Colon (tissue), 2 donors: ENCODE results near the gene ZNF469.

Experiments used
- FAIRE-seq: peaks from 2 replicates; lab custom pipeline; 2012; peaks lifted over from hg19 to GRCh38; lab: Jason Lieb, UNC
- donor health status: control.
- donor health status: control.

Gene ZNF469

DNA sequence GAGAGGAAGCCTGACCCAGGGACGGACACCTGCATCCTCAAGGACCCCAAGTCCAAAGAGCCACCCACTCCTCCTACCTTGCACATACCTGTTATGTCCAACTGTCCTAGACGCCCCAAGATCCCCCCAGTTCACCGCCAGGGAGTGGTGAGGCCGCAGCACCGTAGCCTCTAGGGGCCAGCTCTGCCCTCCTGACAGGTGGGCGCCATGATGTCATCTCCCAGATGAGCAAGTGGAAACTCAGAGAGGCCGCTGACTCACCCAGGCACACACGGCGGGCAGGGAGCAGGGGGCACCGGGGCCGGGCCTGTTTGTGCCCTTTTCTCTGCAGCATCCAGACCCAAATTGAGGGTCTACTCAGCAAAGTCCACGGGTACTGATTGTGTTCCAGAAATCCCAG, 4.8 kb upstream of the ZNF469 start:
- FAIRE-seq, result no peak

DNA sequence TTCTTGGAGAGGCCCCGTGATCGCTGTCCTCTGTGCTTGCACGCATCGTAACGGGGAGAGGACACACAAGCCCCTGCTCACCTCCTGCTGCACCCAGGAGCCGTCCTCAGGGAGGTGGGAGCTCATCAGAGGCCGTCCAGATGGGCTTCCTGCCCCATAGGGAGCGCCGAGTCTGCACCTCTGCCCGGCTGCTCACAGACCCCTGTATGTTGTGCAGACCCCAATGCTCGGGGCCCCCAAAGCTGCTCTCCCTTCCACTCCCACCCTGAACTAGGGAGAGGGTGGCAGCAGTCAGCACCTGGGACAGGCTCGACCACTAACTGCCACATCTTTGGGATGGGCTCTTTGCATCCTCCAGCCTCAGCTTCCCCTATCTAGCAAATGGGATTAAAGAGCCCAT, 4.4 kb upstream of the ZNF469 start:
- no peak for FAIRE-seq

DNA sequence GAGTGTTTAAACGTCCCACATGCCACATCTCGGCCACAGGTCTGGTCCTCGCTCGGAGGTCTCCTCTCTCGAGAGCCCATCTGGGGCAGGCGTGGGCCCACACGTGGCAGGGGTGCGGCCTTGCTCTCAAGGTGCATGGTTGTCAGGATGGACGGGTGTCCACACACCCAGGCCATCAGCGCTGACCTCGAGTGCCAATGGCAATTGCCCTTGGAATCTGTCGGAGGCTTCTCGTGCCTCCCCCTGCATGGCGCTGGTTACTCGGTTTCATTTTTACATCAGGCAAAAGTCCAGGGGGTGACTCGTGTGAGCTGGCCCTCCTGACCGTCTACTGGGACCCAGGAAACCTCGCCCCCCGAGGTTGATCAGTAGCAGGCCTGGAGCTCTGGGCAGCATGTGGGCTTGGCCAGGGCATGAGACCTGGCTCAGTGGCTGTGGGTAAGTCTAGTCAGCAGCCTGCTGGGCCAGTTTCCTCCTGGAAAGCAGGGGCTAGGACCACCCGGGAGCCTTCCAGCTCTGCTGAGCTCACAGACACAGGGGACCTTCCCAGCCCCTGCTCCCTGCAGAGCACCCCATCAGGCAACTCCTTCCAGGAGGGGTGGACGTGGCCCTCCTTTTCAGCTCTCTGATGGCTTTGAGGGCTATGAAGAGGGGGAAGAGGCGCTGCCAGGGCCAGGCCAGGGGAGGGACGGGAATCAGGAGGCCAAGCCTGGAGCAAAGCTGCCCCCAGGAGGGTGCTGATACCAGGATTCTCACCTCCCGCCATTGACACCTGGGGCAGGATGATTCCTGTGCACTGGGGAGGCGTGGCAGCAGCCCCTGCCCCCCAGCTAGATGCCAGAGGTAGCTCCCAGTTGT, 3.7 kb upstream of the ZNF469 start:
- FAIRE-seq, result no peak

GRCh38 chr16:88379694-88380040, 3.1 kb upstream of the ZNF469 start:
- no peak for FAIRE-seq

GRCh38 chr16:88380099-88380498, 2.7 kb upstream of the ZNF469 start:
- FAIRE-seq, result no peak

DNA sequence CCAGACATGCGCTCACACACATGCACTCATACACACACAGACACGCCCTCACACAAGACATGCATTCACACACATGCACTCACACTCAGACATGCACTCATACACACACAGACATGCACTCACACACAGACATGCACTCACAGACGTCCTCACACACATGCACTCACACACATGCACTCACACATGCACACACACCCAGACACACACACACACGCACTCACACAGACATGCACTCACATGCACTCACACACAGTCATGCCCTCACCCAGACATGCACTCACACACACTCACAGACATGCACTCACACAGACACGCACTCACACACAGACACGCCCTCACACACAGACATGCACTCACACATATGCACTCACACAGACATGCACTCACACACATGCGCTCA, 2.1 kb upstream of the ZNF469 start:
- no peak for FAIRE-seq

DNA sequence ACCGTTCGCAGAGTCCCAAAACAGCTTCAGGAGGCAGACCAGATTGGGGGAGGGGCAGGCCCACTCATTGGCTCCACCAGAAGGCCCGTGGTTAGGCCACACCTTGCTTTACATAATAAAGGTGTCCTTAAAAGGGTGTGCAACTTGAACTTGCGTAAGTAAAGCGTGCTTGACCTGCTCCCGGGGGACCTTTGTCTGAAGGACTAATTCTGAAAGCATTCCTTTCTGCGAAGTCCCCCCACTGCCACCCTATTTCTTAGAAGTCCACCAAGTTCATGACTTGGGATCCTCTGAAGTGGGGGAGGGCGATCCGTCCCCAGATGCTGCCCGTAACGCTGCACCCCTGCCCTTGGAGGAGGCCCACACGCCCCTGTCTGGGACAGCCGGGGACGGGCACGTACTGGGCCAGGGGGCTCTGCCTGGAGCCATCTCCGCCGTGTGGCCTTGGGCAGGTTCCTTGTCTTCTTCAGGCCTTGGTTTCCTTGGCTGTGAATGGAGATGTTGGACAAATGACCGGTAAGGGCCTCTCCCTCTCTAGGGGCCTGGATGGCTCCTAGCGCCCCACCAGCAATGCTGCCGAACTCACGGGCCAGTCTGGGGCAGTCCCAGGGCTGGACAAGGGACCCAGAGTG, 823 bp upstream of the ZNF469 start:
- no peak for FAIRE-seq

GRCh38 chr16:88383401-88384221, 852 bp downstream of the ZNF469 start:
- FAIRE-seq, result no peak

GRCh38 chr16:88384222-88385111, 1.7 kb downstream of the ZNF469 start:
- no peak for FAIRE-seq

DNA sequence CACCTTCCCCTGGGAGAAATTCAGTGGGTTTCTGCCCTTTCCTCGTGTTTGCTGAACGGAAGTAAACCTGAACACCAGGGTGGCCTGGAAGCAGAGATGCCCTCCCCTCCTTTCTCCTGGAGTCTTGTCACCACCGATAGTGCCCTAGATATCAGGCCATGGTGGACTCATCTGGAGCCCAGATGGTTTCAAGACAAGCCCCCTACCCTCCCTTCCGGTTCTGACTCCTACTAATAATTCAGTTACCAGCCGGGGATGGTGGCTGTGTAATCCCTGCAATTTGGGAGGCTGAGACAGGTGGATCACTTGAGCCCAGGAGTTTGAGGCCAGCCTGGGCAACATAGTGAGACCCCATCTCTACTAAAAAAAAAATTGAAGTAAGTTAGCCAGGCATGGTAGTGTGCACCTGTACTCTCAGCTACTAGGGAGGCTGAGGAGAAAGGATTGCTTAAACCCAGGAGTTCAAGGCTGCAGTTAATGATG, 2.4 kb downstream of the ZNF469 start:
- FAIRE-seq, result no peak

DNA sequence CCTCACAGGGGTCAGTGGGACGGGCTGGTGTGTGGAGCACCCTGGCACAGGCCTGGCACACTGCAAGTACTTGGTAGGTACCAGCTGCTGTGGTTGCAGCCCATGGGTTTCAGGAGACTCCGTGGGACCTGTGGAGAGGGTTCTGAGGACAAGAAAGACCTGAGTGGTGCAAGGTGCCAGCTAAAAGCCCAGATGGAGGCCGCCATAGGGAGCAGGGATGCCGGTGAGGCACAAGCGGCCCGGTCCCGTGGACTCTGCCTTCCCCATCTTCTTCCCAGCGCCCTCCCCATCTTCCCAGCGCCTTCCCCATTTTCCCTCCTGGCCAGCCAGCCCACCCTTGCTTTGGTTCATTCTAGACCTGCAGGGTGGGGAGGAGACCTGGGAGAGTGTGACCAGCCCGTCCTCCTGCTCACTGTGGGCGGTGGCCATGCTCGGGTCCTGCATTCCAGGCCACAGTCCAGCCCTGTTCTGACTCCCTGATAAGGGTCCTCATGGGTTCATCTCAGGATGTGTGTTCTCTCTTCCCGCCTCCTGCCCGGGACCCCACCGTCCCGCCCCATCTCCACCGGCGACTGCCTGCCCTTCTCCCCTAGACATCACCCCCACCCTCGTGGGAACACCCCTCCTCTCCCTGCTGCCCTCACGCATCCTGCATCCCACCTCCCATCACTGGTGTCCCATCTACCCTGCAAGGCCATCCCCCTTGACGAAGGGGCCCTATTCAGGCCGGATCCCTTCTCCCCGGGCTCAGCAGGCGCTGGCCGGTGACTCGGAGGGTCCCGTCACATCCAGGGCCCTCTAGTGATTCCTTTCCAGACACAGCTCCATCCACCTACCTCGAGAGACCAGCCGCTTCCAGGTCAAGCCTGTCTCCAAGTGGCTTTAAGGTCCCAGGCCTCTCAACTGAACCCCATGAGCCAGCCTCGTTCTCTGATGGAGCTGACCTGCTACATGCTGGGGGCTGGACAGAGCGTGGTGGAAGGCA, 3.4 kb downstream of the ZNF469 start:
- no peak for FAIRE-seq

DNA sequence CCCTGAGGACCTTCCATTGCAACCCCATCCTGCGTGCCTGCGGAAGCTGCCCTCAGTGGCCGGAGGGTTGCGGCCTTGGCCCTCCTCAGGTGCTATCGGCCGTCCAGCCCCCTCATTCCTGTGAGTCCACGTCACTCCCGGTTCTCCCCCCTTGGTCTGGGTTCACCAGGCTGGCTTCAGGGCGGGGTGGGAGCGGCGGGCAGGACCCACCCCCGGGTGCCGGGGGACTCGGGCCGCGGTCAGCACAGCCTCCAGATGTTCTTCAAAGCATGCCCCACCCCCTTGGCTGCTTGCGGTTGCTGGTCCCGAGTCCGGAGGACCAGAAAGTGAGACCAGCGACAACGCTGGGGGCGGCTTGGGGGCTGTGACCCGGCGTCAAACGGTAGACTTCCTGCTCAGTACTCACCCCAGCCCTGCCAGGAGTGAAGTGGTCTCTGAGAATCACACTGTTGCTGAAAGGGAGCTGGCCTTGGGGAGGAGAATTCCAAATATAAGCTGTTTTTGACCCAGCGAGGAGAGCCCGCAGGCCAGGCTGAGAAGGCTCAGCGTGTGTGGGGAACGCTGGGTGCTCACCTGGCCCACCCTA, 4.5 kb downstream of the ZNF469 start:
- FAIRE-seq, result no peak

DNA sequence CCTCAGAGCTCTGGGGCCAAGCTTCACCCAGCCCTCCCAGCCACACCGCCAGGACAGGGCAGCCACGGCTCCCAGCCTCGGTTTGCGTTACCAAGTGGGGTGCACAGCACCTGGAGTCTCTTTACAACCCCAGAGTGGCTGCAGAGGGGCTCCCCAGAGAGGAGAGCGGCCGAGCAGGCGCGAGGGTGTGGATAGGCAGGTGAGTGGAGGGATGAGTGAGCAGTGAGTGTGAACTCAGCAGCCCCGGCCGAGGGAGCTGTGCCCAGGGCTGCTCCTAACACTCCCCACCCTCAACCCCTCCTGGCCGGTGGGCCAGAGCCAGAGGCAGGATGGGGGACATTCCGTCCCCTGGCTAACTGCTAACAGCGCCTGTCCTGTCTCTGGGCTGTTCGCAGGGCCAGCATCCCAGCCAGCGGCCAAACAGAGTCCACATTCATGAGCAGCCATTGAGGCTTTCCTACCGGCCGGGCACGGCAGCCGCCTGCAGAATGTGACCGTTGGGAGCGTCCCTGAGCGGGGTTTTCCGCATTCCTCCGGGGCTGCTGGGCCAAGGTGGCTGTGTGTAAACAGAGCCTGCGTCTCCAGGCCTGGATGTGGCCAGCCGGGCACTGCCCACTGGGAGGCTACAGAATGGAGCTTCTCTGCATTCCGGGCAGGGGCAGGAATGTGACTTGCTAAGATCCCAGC, 5.3 kb downstream of the ZNF469 start:
- FAIRE-seq, result no peak

GRCh38 chr16:88389191-88389590, 6.4 kb downstream of the ZNF469 start:
- no peak for FAIRE-seq

- FAIRE-seq, result no peak
Measured at GRCh38 chr16:88389621-88390160, 6.9 kb downstream of the ZNF469 start.

DNA sequence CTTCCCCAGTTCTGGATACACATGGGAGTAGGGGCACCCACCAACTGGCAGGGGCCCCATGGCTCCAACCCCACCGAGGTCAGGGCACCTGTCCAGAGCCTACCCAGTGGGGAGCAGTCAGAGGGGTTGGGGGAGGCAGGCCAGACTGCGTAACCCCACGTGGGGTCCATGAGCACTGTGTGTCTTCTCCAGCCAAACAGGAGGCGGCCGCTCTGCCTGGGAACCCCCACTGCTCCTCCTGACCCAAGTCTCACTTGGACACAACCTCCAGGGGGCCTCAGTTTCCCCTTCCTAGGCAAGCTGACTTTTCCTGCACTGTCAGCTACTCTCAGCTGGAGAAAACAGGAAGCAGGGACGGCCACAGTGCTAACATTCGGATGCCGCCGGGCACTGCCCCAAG, 7.5 kb downstream of the ZNF469 start:
- FAIRE-seq, result no peak

- no peak for FAIRE-seq
Measured at GRCh38 chr16:88390735-88391134, 8.0 kb downstream of the ZNF469 start.

DNA sequence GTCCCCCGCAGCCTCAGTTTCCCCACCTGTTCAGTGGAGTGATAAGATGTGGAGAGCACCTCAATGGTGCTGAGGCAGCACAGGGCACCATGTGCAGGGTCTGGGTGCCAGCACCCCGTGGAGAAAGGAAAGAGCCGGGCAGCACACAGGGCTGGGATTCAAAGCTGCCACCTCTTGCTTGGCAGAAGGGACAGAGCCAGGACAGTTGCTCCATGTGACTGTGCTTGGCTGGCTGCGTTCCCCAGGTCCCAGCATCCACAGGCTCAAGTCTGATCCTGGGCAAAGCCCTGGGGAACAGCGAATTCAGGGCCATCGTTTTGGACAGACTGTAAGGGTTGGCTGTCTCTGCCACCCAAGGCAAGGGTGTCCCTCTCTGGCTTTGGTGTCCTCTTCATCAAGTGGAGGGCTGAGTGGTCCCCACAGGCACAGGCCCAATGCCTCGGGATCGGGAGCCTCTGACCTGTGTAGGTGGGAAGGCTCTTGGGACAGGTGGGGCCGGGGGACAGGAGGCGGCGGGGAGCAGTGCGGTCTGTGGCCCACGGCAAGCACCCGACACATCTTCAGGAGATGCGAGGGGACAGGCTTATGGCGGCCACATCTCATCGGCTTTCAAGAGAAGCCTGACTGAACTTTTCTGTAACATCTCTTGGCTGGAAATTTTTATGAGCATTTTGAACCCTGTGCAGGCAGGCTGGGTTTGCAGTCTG, 8.5 kb downstream of the ZNF469 start:
- FAIRE-seq, result no peak

- no peak for FAIRE-seq
Measured at GRCh38 chr16:88392111-88392510, 9.4 kb downstream of the ZNF469 start.
